Muscle layer of duodenum (tissue), 2 donors: ENCODE measurements around the gene MRGPRF.
A peak's percentile ranks its signal among the peaks of the same experiment; 100 is the strongest.

Experiments
- H3K27ac ChIP-seq: one replicate; pipeline ENCODE4 v1.7.0; 2013; ENCODE audit warnings: mild to moderate bottlenecking, low read length
- H3K27me3 ChIP-seq: one replicate; pipeline ENCODE4 v1.7.0; 2013; ENCODE audit warnings: low read depth, mild to moderate bottlenecking, control low read depth, low read length
- H3K36me3 ChIP-seq, 2 donors: one replicate each; pipeline ENCODE4 v1.7.0; 2013; ENCODE audit warnings: low read length in 2 of 2, control low read depth in 1 of 2, mild to moderate bottlenecking in 1 of 2; ENCODE audit not compliant: insufficient read depth in 2 of 2, control insufficient read depth in 1 of 2
- H3K4me1 ChIP-seq, 2 donors: one replicate each; pipeline ENCODE4 v1.7.0; 2013; ENCODE audit warnings: low read length in 2 of 2, mild to moderate bottlenecking in 2 of 2, control low read depth in 1 of 2, moderate library complexity in 1 of 2; ENCODE audit not compliant: insufficient read depth in 2 of 2, control insufficient read depth in 1 of 2
- H3K4me3 ChIP-seq, 2 donors: one replicate each; pipeline ENCODE4 v1.7.0; 2013; ENCODE audit warnings: low read length in 2 of 2, low read depth in 1 of 2, mild to moderate bottlenecking in 1 of 2
- H3K9me3 ChIP-seq, 2 donors: one replicate each; pipeline ENCODE4 v1.7.0; 2013; ENCODE audit warnings: low read length in 2 of 2, control low read depth in 1 of 2, mild to moderate bottlenecking in 1 of 2; ENCODE audit not compliant: control insufficient read depth in 1 of 2
- donor health status: healthy.

The MRGPRF gene

DNA sequence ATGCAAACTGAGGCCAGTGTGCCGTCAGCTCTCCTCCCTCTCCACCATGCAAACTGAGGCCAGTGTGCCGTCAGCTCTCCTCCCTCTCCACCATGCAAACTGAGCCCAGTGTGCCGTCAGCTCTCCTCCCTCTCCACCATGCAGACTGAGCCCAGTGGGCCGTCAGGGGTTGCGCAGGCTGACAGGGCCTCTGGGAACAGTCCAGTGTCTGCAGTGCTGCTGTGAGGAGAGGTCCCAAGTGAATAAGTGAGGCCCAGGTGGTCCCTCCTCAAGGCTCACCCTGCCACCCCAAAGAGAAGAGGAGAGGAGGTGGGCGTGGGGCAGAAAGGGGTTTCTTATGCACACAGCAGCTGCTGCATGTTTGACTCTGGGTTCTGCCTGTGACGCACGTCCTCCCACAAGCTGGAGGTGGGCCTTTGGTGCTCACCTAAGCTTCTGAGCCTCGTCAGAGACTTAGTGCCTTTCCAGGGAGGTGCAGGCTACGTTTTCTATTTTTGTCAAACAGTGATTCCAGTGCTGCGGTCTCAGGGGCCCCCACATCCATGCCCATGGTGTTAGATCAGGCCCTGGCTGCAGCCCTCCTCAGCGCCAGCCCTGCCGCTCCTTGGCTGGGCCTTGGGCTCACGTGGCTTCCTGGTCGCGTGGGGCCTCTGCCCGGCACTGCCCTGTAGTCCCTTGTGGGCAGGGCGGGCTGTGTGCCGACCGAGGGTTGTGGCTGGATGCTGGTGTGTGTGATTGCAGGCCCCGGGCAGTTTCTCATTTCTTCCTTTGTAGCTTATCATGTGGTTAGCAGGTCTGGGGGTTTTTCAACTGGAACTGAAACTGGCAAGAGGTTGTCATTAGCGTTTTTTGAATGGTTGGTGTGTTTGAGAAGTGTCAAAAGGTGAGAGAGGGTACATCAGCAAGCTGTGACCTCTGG lies 42.8 kb upstream of the MRGPRF start:
- H3K4me1 ChIP-seq, result peaks cover 6 to 50% of the 10 kb centered on the region in 2 donors
- H3K27ac ChIP-seq, result no peak overlapping the region
- H3K4me3 ChIP-seq, result no peak overlapping the region
- no peaks in the 10 kb centered on the region for H3K27me3 ChIP-seq
- no peaks in the 10 kb centered on the region for H3K9me3 ChIP-seq
- H3K36me3 ChIP-seq, result peaks cover 5 to 54% of the 10 kb centered on the region in 2 donors

DNA sequence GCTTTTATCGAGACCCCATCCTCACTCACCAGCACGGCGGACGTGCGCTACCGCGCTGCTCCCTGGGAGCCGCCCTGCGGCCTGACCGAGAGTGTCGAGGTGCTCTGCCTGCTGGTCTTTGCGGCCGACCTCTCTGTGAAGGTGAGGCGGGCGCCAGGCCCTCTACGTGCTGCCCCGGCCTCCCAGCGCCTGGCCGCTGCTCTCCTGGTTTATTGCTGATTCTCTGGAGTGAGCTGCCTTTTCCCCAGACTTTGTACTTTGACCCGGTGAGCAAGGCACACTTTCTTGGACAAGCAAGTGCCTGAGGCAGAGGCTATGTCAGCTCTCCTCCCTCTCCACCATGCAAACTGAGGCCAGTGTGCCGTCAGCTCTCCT lies 42.2 kb upstream of the MRGPRF start:
- no peaks in the 10 kb centered on the region for H3K27me3 ChIP-seq
- H3K4me3 ChIP-seq, result no peak overlapping the region
- peaks cover 7 to 56% of the 10 kb centered on the region in 2 donors for H3K4me1 ChIP-seq
- no peaks in the 10 kb centered on the region for H3K9me3 ChIP-seq
- H3K27ac ChIP-seq, result no peak overlapping the region
- peaks cover 5 to 49% of the 10 kb centered on the region in 2 donors for H3K36me3 ChIP-seq

- Histone ChIP-seq H3K36me3 (peaks cover 0 to 48% of the 10 kb centered on the region in 2 donors), H3K4me1 (peaks cover 7 to 59% of the 10 kb centered on the region in 2 donors), H3K27me3 (no peaks in the 10 kb centered on the region), H3K4me3 (no peak overlapping the region), H3K27ac (no peak overlapping the region), H3K9me3 (no peaks in the 10 kb centered on the region)
These were observed 41.6 kb upstream of the MRGPRF start for GRCh38 chr11:69054397-69055211.

- H3K4me3 ChIP-seq, result no peak overlapping the region
- H3K36me3 ChIP-seq, result peaks cover 0 to 42% of the 10 kb centered on the region in 2 donors
- H3K9me3 ChIP-seq, result no peaks in the 10 kb centered on the region
- H3K4me1 ChIP-seq, result peaks cover 7 to 61% of the 10 kb centered on the region in 2 donors
- no peak overlapping the region for H3K27ac ChIP-seq
- no peaks in the 10 kb centered on the region for H3K27me3 ChIP-seq
These were observed 40.7 kb upstream of the MRGPRF start for GRCh38 chr11:69053546-69054396.

DNA sequence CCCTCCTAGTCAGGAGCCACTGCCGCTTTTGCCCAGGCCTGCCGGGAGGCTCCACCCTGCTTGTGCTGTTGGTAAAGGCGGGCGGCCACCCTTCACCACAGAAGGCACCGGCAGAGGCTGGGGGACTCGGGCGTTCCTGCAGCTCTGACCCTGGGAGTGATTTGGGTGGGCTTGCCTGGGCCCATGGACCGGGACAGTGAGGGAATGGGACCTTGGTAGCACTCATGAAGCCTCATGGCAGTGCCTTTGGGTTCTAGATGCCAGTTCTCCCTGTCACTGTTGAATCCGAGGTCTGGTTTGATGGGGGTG lies 40.1 kb upstream of the MRGPRF start:
- peaks cover 0 to 36% of the 10 kb centered on the region in 2 donors for H3K36me3 ChIP-seq
- H3K27ac ChIP-seq, result no peak overlapping the region
- peak overlapping the region in 1 of 2 donors; percentile 33 for H3K4me3 ChIP-seq
- H3K27me3 ChIP-seq, result no peaks in the 10 kb centered on the region
- peaks cover 11 to 61% of the 10 kb centered on the region in 2 donors for H3K4me1 ChIP-seq
- no peaks in the 10 kb centered on the region for H3K9me3 ChIP-seq

GRCh38 chr11:69052343-69053168 lies 39.5 kb upstream of the MRGPRF start:
- Histone ChIP-seq H3K4me1 (peaks cover 12 to 61% of the 10 kb centered on the region in 2 donors), H3K9me3 (no peaks in the 10 kb centered on the region), H3K4me3 (peak overlapping the region in 1 of 2 donors; percentile 33), H3K27ac (no peak overlapping the region), H3K36me3 (peaks cover 0 to 30% of the 10 kb centered on the region in 2 donors), H3K27me3 (no peaks in the 10 kb centered on the region)

GRCh38 chr11:69051381-69052342 lies 38.6 kb upstream of the MRGPRF start:
- Histone ChIP-seq H3K9me3 (no peaks in the 10 kb centered on the region), H3K4me1 (peaks cover 12 to 55% of the 10 kb centered on the region in 2 donors), H3K4me3 (peak overlapping the region in 1 of 2 donors; percentile 36), H3K36me3 (peaks cover 0 to 23% of the 10 kb centered on the region in 2 donors), H3K27ac (peak overlapping the region; percentile 23), H3K27me3 (no peaks in the 10 kb centered on the region)

- no peaks in the 10 kb centered on the region for H3K27me3 ChIP-seq
- H3K36me3 ChIP-seq, result peaks cover 0 to 18% of the 10 kb centered on the region in 2 donors
- no peaks in the 10 kb centered on the region for H3K9me3 ChIP-seq
- H3K4me1 ChIP-seq, result peaks cover 12 to 51% of the 10 kb centered on the region in 2 donors
- H3K4me3 ChIP-seq, result peak overlapping the region in 1 of 2 donors; percentile 36
- H3K27ac ChIP-seq, result peak overlapping the region; percentile 23
These were observed 37.7 kb upstream of the MRGPRF start for GRCh38 chr11:69050592-69051380.

- H3K4me3 ChIP-seq, result peak overlapping the region; percentile 77 to 84
- no peaks in the 10 kb centered on the region for H3K27me3 ChIP-seq
- H3K9me3 ChIP-seq, result no peaks in the 10 kb centered on the region
- peak overlapping the region; percentile 87 for H3K27ac ChIP-seq
- peaks cover 0 to 6% of the 10 kb centered on the region in 2 donors for H3K36me3 ChIP-seq
- peaks cover 12 to 46% of the 10 kb centered on the region in 2 donors for H3K4me1 ChIP-seq
These were observed 36.4 kb upstream of the MRGPRF start for GRCh38 chr11:69049490-69049867.
